T-helper 1 cell treated with Interleukin-12 subunit alpha and Interleukin-12 subunit beta and Interleukin-4 antibody, amounts not matched to agents 30 ng/mL and 1 ng/mL, for 36 hours (primary cell): ENCODE data around the gene IGSF23. TPM values are rescaled to one million over a fixed set of nuclear protein-coding genes. Genes with fewer than 3 reads are reported as not detected.

Source experiments
- intact Hi-C: fragments of 100-400 bp; cut with micrococcal nuclease; formaldehyde crosslinking; loops from one replicate; pipeline ENCODE4 v1.15.1; 2024
- total RNA-seq: library from RNA; stranded (reverse); gene quantifications from 2 replicates; pipeline ENCODE4 v1.2.3, GENCODE V29; 2022

IGSF23 gene
- total RNA-seq, 1 donor from 2014 or later: not detected

- intact Hi-C loops: no loop called here
Observed at GRCh38 chr19:44640518-44640917, 27.2 kb downstream of the IGSF23 start.

- intact Hi-C loops: no loop called here
Observed at GRCh38 chr19:44641501-44642265, 28.3 kb downstream of the IGSF23 start.

- intact Hi-C loops: no loop called here
Observed at GRCh38 chr19:44642377-44642776, 29.0 kb downstream of the IGSF23 start.

- intact Hi-C loops: no loop called here
Observed at GRCh38 chr19:44643605-44644401, 30.4 kb downstream of the IGSF23 start, which contains the start of gene PVR. Gene PVR (plus strand): TSS chr19:44643910. CDS start chr19:44644097, 187 bp downstream.

GRCh38 chr19:44644402-44645016 lies 31.1 kb downstream of the IGSF23 start:
- intact Hi-C loops: no loop called here

- intact Hi-C loops: no loop called here
Observed at GRCh38 chr19:44645407-44646048, 32.2 kb downstream of the IGSF23 start.

GRCh38 chr19:44646049-44646416 lies 32.7 kb downstream of the IGSF23 start:
- intact Hi-C loops: no loop called here

- intact Hi-C loops: no loop called here
Observed at GRCh38 chr19:44647144-44647543, 33.8 kb downstream of the IGSF23 start.

GRCh38 chr19:44648631-44649251 lies 35.4 kb downstream of the IGSF23 start:
- intact Hi-C loops: no loop called here

GRCh38 chr19:44649578-44650145 lies 36.3 kb downstream of the IGSF23 start:
- intact Hi-C loops: no loop called here

- intact Hi-C loops: no loop called here
Observed at GRCh38 chr19:44653343-44653742, 40.0 kb downstream of the IGSF23 start.

- intact Hi-C loops: loop anchor here (1.0 kb wide), 4 partner anchors 38 to 191 kb away; no protein-coding TSS in a partner anchor
Observed at GRCh38 chr19:44653977-44654774, 40.8 kb downstream of the IGSF23 start.

- intact Hi-C loops: loop anchor here (1.0 kb wide), 2 partner anchors 32 to 86 kb away; no protein-coding TSS in a partner anchor
Observed at GRCh38 chr19:44657211-44657921, 44.0 kb downstream of the IGSF23 start.

GRCh38 chr19:44658069-44658733 lies 44.8 kb downstream of the IGSF23 start:
- intact Hi-C loops: no loop called here

- intact Hi-C loops: no loop called here
Observed at GRCh38 chr19:44660081-44660480, 46.7 kb downstream of the IGSF23 start.

- intact Hi-C loops: no loop called here
Observed at GRCh38 chr19:44661205-44661604, 47.8 kb downstream of the IGSF23 start.

- intact Hi-C loops: no loop called here
Observed at GRCh38 chr19:44661904-44662303, 48.5 kb downstream of the IGSF23 start.

GRCh38 chr19:44662691-44663385 lies 49.5 kb downstream of the IGSF23 start:
- intact Hi-C loops: no loop called here
